Lower leg skin (tissue), 3 donors: ENCODE data around the gene S100A16.

Experiments used
- POLR2A ChIP-seq, 2 donors: fragments of 450-650 bp; IDR thresholded peaks; one replicate each; pipeline ENCODE4 v1.6.1; 2016 to 2017; ENCODE audit warnings: antibody characterized with exemption in 2 of 2, mild to moderate bottlenecking in 1 of 2, moderate library complexity in 1 of 2
- TF ChIP-seq, protein P1 (sequence below), 3 donors: fragments of 450-650 bp; IDR thresholded peaks; one replicate each; pipeline ENCODE4 v1.5.1; 2016; ENCODE audit warnings: antibody characterized with exemption in 3 of 3, mild to moderate bottlenecking in 3 of 3, moderate library complexity in 2 of 3

DNA sequence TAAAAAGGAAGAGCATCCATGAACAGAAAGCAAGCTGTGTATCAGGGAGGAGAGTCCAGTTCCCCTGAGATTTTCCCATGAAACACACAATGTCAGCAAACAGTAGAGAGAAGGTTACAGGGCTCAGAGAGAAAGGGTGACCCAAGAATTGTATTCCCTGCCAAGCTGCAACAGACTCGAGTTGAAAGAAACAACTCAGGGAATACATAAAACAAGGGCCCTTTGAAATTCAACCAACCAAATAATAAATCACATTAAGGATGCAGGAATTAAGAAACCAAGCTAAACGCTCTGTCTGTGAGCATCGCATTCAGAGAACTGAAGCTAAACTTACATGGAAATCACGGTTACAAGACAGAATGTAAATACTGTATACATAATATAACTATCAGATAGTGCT lies 20.2 kb downstream of the S100A16 start:
- TF ChIP-seq, protein P1, sequence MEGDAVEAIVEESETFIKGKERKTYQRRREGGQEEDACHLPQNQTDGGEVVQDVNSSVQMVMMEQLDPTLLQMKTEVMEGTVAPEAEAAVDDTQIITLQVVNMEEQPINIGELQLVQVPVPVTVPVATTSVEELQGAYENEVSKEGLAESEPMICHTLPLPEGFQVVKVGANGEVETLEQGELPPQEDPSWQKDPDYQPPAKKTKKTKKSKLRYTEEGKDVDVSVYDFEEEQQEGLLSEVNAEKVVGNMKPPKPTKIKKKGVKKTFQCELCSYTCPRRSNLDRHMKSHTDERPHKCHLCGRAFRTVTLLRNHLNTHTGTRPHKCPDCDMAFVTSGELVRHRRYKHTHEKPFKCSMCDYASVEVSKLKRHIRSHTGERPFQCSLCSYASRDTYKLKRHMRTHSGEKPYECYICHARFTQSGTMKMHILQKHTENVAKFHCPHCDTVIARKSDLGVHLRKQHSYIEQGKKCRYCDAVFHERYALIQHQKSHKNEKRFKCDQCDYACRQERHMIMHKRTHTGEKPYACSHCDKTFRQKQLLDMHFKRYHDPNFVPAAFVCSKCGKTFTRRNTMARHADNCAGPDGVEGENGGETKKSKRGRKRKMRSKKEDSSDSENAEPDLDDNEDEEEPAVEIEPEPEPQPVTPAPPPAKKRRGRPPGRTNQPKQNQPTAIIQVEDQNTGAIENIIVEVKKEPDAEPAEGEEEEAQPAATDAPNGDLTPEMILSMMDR (IDR thresholded peaks at IDR 0.05), result no peak
- TF ChIP-seq POLR2A (IDR thresholded peaks at IDR 0.05), result no peak
